GM12872 (cell line): ENCODE results near the gene AKAP6.

Experiments
- CTCF ChIP-seq: IDR thresholded peaks from 3 replicates; pipeline ENCODE4 v1.5.1; 2011; ENCODE audit warnings: low read depth, mild to moderate bottlenecking, low read length, moderate library complexity; ENCODE audit not compliant: insufficient read depth

Gene AKAP6

GRCh38 chr14:32824195-32824594 is 495.1 kb downstream of the AKAP6 start:
- TF ChIP-seq CTCF: no peak

GRCh38 chr14:32825058-32825457 is 496.0 kb downstream of the AKAP6 start:
- no peak for TF ChIP-seq CTCF

- TF ChIP-seq CTCF: no peak
These were observed 497.4 kb downstream of the AKAP6 start for GRCh38 chr14:32826404-32827082.

- no peak for TF ChIP-seq CTCF
These were observed 498.4 kb downstream of the AKAP6 start for GRCh38 chr14:32827514-32827913.

GRCh38 chr14:32835924-32836323 is 506.8 kb downstream of the AKAP6 start:
- TF ChIP-seq CTCF: no peak

GRCh38 chr14:32841698-32842097 is 512.6 kb downstream of the AKAP6 start:
- TF ChIP-seq CTCF: no peak

GRCh38 chr14:32846821-32847365 is 517.8 kb downstream of the AKAP6 start:
- TF ChIP-seq CTCF: no peak
